Stimulated activated CD8-positive, alpha-beta memory T cell treated with anti-CD3 and anti-CD28 coated beads, Interleukin-15, amount 100 ng/mL, for 24 hours (primary cell): ENCODE data around the gene CAMTA1.

Experiments
- DNase-seq: peaks from one replicate; pipeline ENCODE4 v3.0.0-alpha.2; 2020; ENCODE audit warnings: low read depth

The CAMTA1 gene

GRCh38 chr1:6850537-6850936, 65.3 kb downstream of the CAMTA1 start:
- no peak for DNase-seq

GRCh38 chr1:6852136-6852890, 67.1 kb downstream of the CAMTA1 start:
- DNase-seq = no peak

- DNase-seq = no peak
These were observed 68.9 kb downstream of the CAMTA1 start for GRCh38 chr1:6854166-6854565.

GRCh38 chr1:6857831-6858230, 72.6 kb downstream of the CAMTA1 start:
- DNase-seq = no peak

- DNase-seq = no peak
These were observed 73.3 kb downstream of the CAMTA1 start for GRCh38 chr1:6858596-6858995.

- DNase-seq = no peak
These were observed 74.4 kb downstream of the CAMTA1 start for GRCh38 chr1:6859415-6860343.

GRCh38 chr1:6860401-6860800, 75.1 kb downstream of the CAMTA1 start:
- DNase-seq = no peak

- DNase-seq = no peak
These were observed 75.9 kb downstream of the CAMTA1 start for GRCh38 chr1:6861075-6861724.

- DNase-seq = no peak
These were observed 77.7 kb downstream of the CAMTA1 start for GRCh38 chr1:6862906-6863305.

GRCh38 chr1:6864166-6864565, 78.9 kb downstream of the CAMTA1 start:
- no peak for DNase-seq

GRCh38 chr1:6866825-6867224, 81.6 kb downstream of the CAMTA1 start:
- DNase-seq = no peak

- DNase-seq = no peak
These were observed 82.1 kb downstream of the CAMTA1 start for GRCh38 chr1:6867321-6867720.

- DNase-seq = no peak
These were observed 82.7 kb downstream of the CAMTA1 start for GRCh38 chr1:6867729-6868659.

- no peak for DNase-seq
These were observed 83.6 kb downstream of the CAMTA1 start for GRCh38 chr1:6868660-6869380.

- DNase-seq = no peak
These were observed 84.3 kb downstream of the CAMTA1 start for GRCh38 chr1:6869545-6869944.

- DNase-seq = no peak
These were observed 84.8 kb downstream of the CAMTA1 start for GRCh38 chr1:6870086-6870485.

- DNase-seq = no peak
These were observed 85.3 kb downstream of the CAMTA1 start for GRCh38 chr1:6870571-6870970.

- no peak for DNase-seq
These were observed 86.2 kb downstream of the CAMTA1 start for GRCh38 chr1:6871300-6871972.

GRCh38 chr1:6872573-6873261, 87.5 kb downstream of the CAMTA1 start:
- DNase-seq = no peak
